Gastrocnemius medialis (tissue), 4 donors: ENCODE data around the gene PTPRN2. TPM values are rescaled to one million over a fixed set of nuclear protein-coding genes. Genes with fewer than 3 reads are reported as not detected.

Experiments used
- ATAC-seq, 2 donors: fragments of 150-250 bp; one replicate each; pipeline ENCODE4 v1.9.1; 2016
- DNase-seq, 2 donors: peaks; one replicate each; pipeline ENCODE4 v3.0.0-alpha.2; 2019
- H3K27ac ChIP-seq, 4 donors: fragments of 200-600 bp; sonication (generic); 1 replicate in 1 of 4; 2 replicates in 3 of 4; pipeline ENCODE4 v1.5.1; 2016 to 2018; ENCODE audit warnings: mild to moderate bottlenecking in 2 of 4, moderate library complexity in 1 of 4
- H3K27me3 ChIP-seq, 3 donors: fragments of 200-600 bp; sonication (generic) in 2 of 3; 1 replicate in 1 of 3; 2 replicates in 2 of 3; pipeline versions ENCODE4 v1.5.1 to v1.6.0; 2016 to 2019; ENCODE audit warnings: mild to moderate bottlenecking in 1 of 3, moderate library complexity in 1 of 3
- H3K36me3 ChIP-seq, 2 donors: fragments of 200-600 bp; sonication (generic) in 1 of 2; one replicate each; pipeline ENCODE4 v1.5.1; 2017 to 2018
- H3K4me1 ChIP-seq, 2 donors: fragments of 200-600 bp; sonication (generic) in 1 of 2; one replicate each; pipeline ENCODE4 v1.5.1; 2016 to 2017; ENCODE audit warnings: mild to moderate bottlenecking in 2 of 2
- H3K4me3 ChIP-seq, 4 donors: fragments of 200-600 bp; sonication (generic) in 3 of 4; 1 replicate in 1 of 4; 2 replicates in 3 of 4; pipeline ENCODE4 v1.5.1; 2016 to 2019; ENCODE audit warnings: mild to moderate bottlenecking in 2 of 4
- H3K9me3 ChIP-seq, 3 donors: fragments of 200-600 bp; sonication (generic) in 2 of 3; 1 replicate in 1 of 3; 2 replicates in 2 of 3; pipeline ENCODE4 v1.5.1; 2016 to 2019
- POLR2A ChIP-seq, 2 donors: fragments of 450-650 bp; IDR thresholded peaks; one replicate each; pipeline ENCODE4 v1.6.1; 2017; ENCODE audit warnings: antibody characterized with exemption in 2 of 2, mild to moderate bottlenecking in 2 of 2, moderate library complexity in 2 of 2
- in situ Hi-C, 4 donors: fragments of 200-750 bp; cut with MboI; loops; one replicate each; pipeline versions ENCODE4 v1.15.0 to v1.8.0; 2017; ENCODE audit warnings: low sequenced_read_pairs in 4 of 4
- intact Hi-C: fragments of 100-400 bp; cut with DNase I; formaldehyde crosslinking; loops from one replicate; pipeline ENCODE4 v1.15.1; 2023; ENCODE audit warnings: low total_unique reads
- total RNA-seq, 4 donors: library from RNA; depleted of rRNA; stranded (reverse); fragments of >200 nt; gene quantifications; one replicate each; pipeline versions ENCODE4 v1.1.0 to v1.2.3, GENCODE V29; 2016
- TF ChIP-seq, protein P1 (sequence below), 5 experiments: fragments of 450-650 bp in 3 of 5; fragments of 200-600 bp in 2 of 5; sonication (generic) in 2 of 5; IDR thresholded peaks in 4 of 5; conservative IDR thresholded peaks in 1 of 5; 1 replicate in 4 of 5; 2 replicates in 1 of 5; pipeline ENCODE4 v1.5.1; 2016 to 2019; ENCODE audit warnings: antibody characterized with exemption in 5 of 5, mild to moderate bottlenecking in 3 of 5, moderate library complexity in 3 of 5

Gene PTPRN2
- total RNA-seq, 4 donors from 2014 or later, result 0.66 to 0.85 (median 0.81) TPM

GRCh38 chr7:157819455-157819807 lies 768.2 kb downstream of the PTPRN2 start:
- in situ Hi-C loops (no loop called here), intact Hi-C loops (no loop called here)
- Histone ChIP-seq H3K27me3 (peaks cover 0 to 4% (median 0%) of the 10 kb centered on the region in 3 donors), H3K4me3 (no peak overlapping the region), H3K36me3 (no peaks in the 10 kb centered on the region), H3K9me3 (no peaks in the 10 kb centered on the region), H3K4me1 (no peaks in the 10 kb centered on the region), H3K27ac (no peak overlapping the region)
- ATAC-seq (no peak), DNase-seq (no peak)
- TF ChIP-seq, protein P1, sequence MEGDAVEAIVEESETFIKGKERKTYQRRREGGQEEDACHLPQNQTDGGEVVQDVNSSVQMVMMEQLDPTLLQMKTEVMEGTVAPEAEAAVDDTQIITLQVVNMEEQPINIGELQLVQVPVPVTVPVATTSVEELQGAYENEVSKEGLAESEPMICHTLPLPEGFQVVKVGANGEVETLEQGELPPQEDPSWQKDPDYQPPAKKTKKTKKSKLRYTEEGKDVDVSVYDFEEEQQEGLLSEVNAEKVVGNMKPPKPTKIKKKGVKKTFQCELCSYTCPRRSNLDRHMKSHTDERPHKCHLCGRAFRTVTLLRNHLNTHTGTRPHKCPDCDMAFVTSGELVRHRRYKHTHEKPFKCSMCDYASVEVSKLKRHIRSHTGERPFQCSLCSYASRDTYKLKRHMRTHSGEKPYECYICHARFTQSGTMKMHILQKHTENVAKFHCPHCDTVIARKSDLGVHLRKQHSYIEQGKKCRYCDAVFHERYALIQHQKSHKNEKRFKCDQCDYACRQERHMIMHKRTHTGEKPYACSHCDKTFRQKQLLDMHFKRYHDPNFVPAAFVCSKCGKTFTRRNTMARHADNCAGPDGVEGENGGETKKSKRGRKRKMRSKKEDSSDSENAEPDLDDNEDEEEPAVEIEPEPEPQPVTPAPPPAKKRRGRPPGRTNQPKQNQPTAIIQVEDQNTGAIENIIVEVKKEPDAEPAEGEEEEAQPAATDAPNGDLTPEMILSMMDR (IDR thresholded peaks at IDR 0.05 in 4 of 5, conservative IDR thresholded peaks at IDR 0.05 in 1 of 5), result no peak
- TF ChIP-seq POLR2A (IDR thresholded peaks at IDR 0.05), result no peak

DNA sequence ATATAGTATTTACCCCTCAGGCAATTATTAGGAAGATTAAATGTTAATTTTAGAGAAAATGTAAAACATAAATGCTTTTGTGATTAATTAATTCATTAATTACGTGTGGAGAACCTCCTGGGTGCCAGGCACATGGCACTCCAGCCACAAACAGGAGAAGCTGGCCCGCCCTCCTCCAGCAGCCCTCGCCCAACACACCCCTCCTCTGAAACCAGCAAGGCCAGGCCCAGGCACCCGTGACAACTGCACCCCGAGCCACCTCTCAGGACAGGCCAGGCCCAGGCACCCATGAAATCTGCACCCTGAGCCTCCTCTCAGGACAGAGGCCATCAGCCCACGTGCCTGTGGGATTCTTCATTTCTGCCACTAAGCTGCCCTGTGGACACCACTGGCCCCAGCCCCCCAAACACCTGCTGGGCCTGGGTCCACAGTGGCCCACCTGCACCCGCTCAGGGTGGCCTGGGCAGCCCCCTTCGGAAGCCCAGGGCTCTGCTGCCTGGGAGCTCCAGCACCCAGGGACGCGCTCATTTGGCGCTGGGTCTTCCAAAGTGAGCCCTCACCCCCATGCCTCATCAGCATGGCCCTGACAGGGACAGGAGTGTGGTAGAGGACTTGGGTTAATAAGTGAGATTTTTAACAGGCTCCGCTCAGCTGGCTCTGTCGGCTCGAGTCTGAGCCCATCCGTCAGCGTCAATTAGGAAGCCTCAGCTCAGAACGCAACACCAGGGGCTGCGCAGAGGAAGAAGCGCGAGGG lies 768.7 kb downstream of the PTPRN2 start:
- DNase-seq (no peak), ATAC-seq (no peak)
- intact Hi-C loops, result no loop called here
- H3K9me3 ChIP-seq, result no peaks in the 10 kb centered on the region
- TF ChIP-seq POLR2A (IDR thresholded peaks at IDR 0.05), result no peak
- TF ChIP-seq, protein P1 (IDR thresholded peaks at IDR 0.05 in 4 of 5, conservative IDR thresholded peaks at IDR 0.05 in 1 of 5), result no peak
- no peak overlapping the region for H3K4me3 ChIP-seq
- in situ Hi-C loops, result no loop called here
- H3K36me3 ChIP-seq, result no peaks in the 10 kb centered on the region
- H3K4me1 ChIP-seq, result no peaks in the 10 kb centered on the region
- no peak overlapping the region for H3K27ac ChIP-seq
- peaks cover 0 to 4% (median 0%) of the 10 kb centered on the region in 3 donors for H3K27me3 ChIP-seq

DNA sequence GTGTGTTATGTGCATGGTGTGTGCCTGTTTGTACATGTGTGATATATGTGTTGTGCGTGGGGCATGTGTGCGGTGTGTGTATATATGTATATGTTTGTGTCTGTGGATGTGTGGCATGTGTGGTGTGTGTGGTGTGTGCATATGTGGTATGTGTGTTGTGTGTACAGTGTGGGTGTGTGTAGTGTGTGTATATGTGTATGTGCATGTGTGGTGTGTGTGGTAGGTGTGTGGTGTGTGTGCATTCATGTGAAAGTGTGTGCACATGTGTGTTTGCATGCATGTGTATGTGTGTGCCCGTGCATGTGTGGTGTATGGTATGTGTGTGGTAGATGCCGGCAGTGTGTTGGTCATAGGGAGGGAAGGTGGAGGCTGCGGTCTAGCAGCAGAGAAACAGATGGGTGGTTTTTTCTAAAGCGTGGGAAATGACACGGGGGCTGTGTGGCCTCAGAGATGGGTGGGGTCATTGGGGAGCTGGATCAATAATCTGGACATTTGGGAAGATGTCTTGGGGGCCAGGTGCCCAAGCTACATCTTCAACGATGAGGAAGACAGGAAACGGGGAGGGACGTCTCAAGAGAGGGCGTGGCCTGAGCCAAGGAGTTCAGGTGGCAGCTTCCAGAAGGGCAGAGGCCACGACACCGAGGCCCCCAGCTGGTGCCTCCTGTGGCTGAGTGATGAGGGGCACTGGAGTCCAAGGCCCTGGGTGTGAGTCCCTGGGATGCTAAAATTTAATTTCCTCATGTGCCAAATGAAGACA lies 769.5 kb downstream of the PTPRN2 start:
- Histone ChIP-seq H3K27me3 (peaks cover 0 to 4% (median 0%) of the 10 kb centered on the region in 3 donors), H3K27ac (no peak overlapping the region), H3K36me3 (no peaks in the 10 kb centered on the region), H3K4me3 (no peak overlapping the region), H3K4me1 (no peaks in the 10 kb centered on the region), H3K9me3 (no peaks in the 10 kb centered on the region)
- intact Hi-C loops (no loop called here), in situ Hi-C loops (no loop called here)
- no peak for TF ChIP-seq POLR2A (IDR thresholded peaks at IDR 0.05)
- TF ChIP-seq, protein P1 (IDR thresholded peaks at IDR 0.05 in 4 of 5, conservative IDR thresholded peaks at IDR 0.05 in 1 of 5), result no peak
- ATAC-seq (no peak), DNase-seq (no peak)

GRCh38 chr7:157817433-157817832 lies 770.2 kb downstream of the PTPRN2 start:
- no peak overlapping the region for H3K4me3 ChIP-seq
- in situ Hi-C loops (no loop called here), intact Hi-C loops (no loop called here)
- TF ChIP-seq, protein P1 (IDR thresholded peaks at IDR 0.05 in 4 of 5, conservative IDR thresholded peaks at IDR 0.05 in 1 of 5), result no peak
- TF ChIP-seq POLR2A (IDR thresholded peaks at IDR 0.05), result no peak
- ATAC-seq (no peak), DNase-seq (no peak)
- no peak overlapping the region for H3K27ac ChIP-seq
- H3K4me1 ChIP-seq, result no peaks in the 10 kb centered on the region
- peaks cover 0 to 4% (median 0%) of the 10 kb centered on the region in 3 donors for H3K27me3 ChIP-seq
- H3K9me3 ChIP-seq, result no peaks in the 10 kb centered on the region
- no peaks in the 10 kb centered on the region for H3K36me3 ChIP-seq
